K562 (cell line): ENCODE data around the gene DAD1. TPM values are rescaled to one million over a fixed set of nuclear protein-coding genes. Genes with fewer than 3 reads are reported as not detected.

Experiments used
- ATAC-seq: fragments of 200-7000 bp; cut with Tn5 transposase; 3 replicates; pipeline ENCODE4 v1.9.1; 2020; ENCODE audit warnings: moderate library complexity
- BruUV-seq: library from RNA; stranded (reverse); fragments of 400-500 nt; replicated peaks from 2 replicates; lab custom pipeline; 2021; lab: Mats Ljungman, UMichigan
- CTCF ChIA-PET: fragments of 300-600 bp; formaldehyde crosslinking; extraction: SDS; loops from one replicate; lab custom pipeline; 2021; ENCODE audit warnings: low intra/inter-chr PET ratio; lab: Yijun Ruan, JAX
- POLR2A ChIA-PET: fragments of 300-600, 350-650 bp; sonication (Branson Sonifier 250); formaldehyde crosslinking; extraction: SDS; loops from one replicate; lab custom pipeline; 2021; ENCODE audit warnings: antibody characterized with exemption, inconsistent platforms; lab: Yijun Ruan, JAX
- DNase-seq, 4 experiments: peaks; one replicate each; pipeline versions ENCODE4 v3.0.0 to v3.0.0-alpha.2; 2011 to 2018; ENCODE audit warnings: low spot score in 3 of 4, mixed read lengths in 3 of 4; ENCODE audit errors: extremely low read depth in 1 of 4
- FAIRE-seq: peaks from 2 replicates; lab custom pipeline; 2011; peaks lifted over from hg19 to GRCh38; lab: Jason Lieb, UNC
- H2AFZ ChIP-seq: 2 replicates; pipeline ENCODE4 v1.6.0; 2011; ENCODE audit warnings: low read depth, low read length, control low read depth, inconsistent platforms
- H3K27ac ChIP-seq: fragments of 200-600 bp; 3 replicates; pipeline ENCODE4 v1.8.0; 2011; ENCODE audit warnings: low read depth, mild to moderate bottlenecking, control low read depth, inconsistent platforms, low read length, moderate library complexity, mixed read lengths; ENCODE audit errors: extremely low read depth
- H3K27me3 ChIP-seq, 2 experiments: fragments of 300-600 bp in 1 of 2; 2 replicates in 1 of 2; 3 replicates in 1 of 2; pipeline versions ENCODE4 v1.6.0 to v1.8.0; 2011; ENCODE audit warnings: inconsistent platforms in 2 of 2, low read length in 2 of 2, mild to moderate bottlenecking in 1 of 2, mixed read lengths in 1 of 2, moderate library complexity in 1 of 2; ENCODE audit not compliant: control insufficient read depth in 2 of 2, insufficient read depth in 2 of 2
- H3K36me3 ChIP-seq: fragments of 300-600 bp; 3 replicates; pipeline ENCODE4 v1.8.0; 2011; ENCODE audit warnings: mild to moderate bottlenecking, low read length, inconsistent platforms; ENCODE audit not compliant: control insufficient read depth, insufficient read depth
- H3K4me1 ChIP-seq, 2 experiments: fragments of 200-600 bp in 1 of 2; replicated peaks in 1 of 2; 2 replicates in 1 of 2; 3 replicates in 1 of 2; pipeline versions ENCODE4 v1.5.1 to v1.8.0; 2011; ENCODE audit warnings: inconsistent platforms in 2 of 2, low read length in 2 of 2, mild to moderate bottlenecking in 1 of 2, mixed read lengths in 1 of 2, moderate library complexity in 1 of 2; ENCODE audit not compliant: control insufficient read depth in 2 of 2, insufficient read depth in 2 of 2
- H3K4me2 ChIP-seq: 2 replicates; pipeline ENCODE4 v1.6.1; 2011; ENCODE audit warnings: low read length, control low read depth, inconsistent platforms, mixed read lengths; ENCODE audit not compliant: insufficient read depth
- H3K4me3 ChIP-seq: fragments of 200-600 bp; sonication (generic), shearing (Covaris generic); 2 replicates; pipeline ENCODE4 v1.5.1; 2016; ENCODE audit warnings: control low read depth, inconsistent platforms
- H3K79me2 ChIP-seq: fragments of 200-600 bp; 3 replicates; pipeline ENCODE4 v1.8.0; 2011; ENCODE audit warnings: low read length, inconsistent platforms; ENCODE audit not compliant: control insufficient read depth, insufficient read depth
- H3K9ac ChIP-seq, 2 experiments: 2 replicates each; pipeline versions ENCODE4 v1.6.0 to v1.6.1; 2011; ENCODE audit warnings: low read depth in 2 of 2, low read length in 2 of 2, control low read depth in 1 of 2, inconsistent platforms in 1 of 2, mild to moderate bottlenecking in 1 of 2, mixed read lengths in 1 of 2; ENCODE audit not compliant: insufficient read depth in 1 of 2
- H3K9me1 ChIP-seq: one replicate; pipeline ENCODE4 v1.6.0; 2011; ENCODE audit warnings: inconsistent platforms, mild to moderate bottlenecking, low read length, moderate library complexity; ENCODE audit not compliant: control insufficient read depth, insufficient read depth
- H3K9me3 ChIP-seq: replicated peaks from 2 replicates; pipeline ENCODE4 v1.5.1; 2011; ENCODE audit warnings: low read depth, low read length, inconsistent platforms; ENCODE audit not compliant: control insufficient read depth, insufficient read depth
- H4K20me1 ChIP-seq: replicated peaks from 2 replicates; pipeline ENCODE4 v1.6.1; 2011; ENCODE audit warnings: low read length, inconsistent platforms, mixed read lengths; ENCODE audit not compliant: control insufficient read depth, insufficient read depth
- MCM2 ChIP-seq: fragments of 450-650 bp; IDR thresholded peaks from 2 replicates; pipeline ENCODE4 v1.6.1; 2017; ENCODE audit warnings: low read depth, mild to moderate bottlenecking
- WGBS: fragments of 100-300 bp; shearing (Covaris generic); methylation state at CpG from one replicate; pipeline ENCODE4 v1.1.6; 2016; ENCODE audit warnings: low coverage, mixed read lengths; ENCODE audit not compliant: insufficient coverage; ENCODE audit errors: missing lambda C conversion rate; 5-methylcytosine and 5-hydroxymethylcytosine counted together
- in situ Hi-C: fragments of 300-500 bp; cut with MboI; formaldehyde crosslinking; loops from 4 replicates; pipeline ENCODE4 v1.15.0; 2018; ENCODE audit warnings: inconsistent platforms, mixed read lengths
- intact Hi-C: fragments of 100-400 bp; cut with micrococcal nuclease; formaldehyde crosslinking; loops from 2 replicates; pipeline ENCODE4 v1.14.2; 2022
- polyA plus RNA-seq, 8 experiments: library from polyadenylated mRNA; depleted of rRNA in 4 of 8; stranded (reverse) in 5 of 8; unstranded in 3 of 8; fragments of >200 nt; fragmentation: Nextera tagmentation in 2 of 8; fragmentation: Illumina TruSeq in 1 of 8; extraction: Ambion mirVana in 2 of 8; extraction: Trizol in 1 of 8; gene quantifications; 2 replicates each; pipeline versions ENCODE4 v1.2.1 to v1.2.3, GENCODE V29; 2011 to 2014; ENCODE audit warnings: inconsistent platforms in 1 of 8, missing spikeins in 1 of 8
- total RNA-seq, 7 experiments: library from RNA; depleted of rRNA in 6 of 7; stranded (reverse); fragments of >200 nt in 6 of 7; fragmentation: Illumina TruSeq in 2 of 7; extraction: Trizol in 2 of 7; gene quantifications; 2 replicates each; pipeline versions ENCODE4 v1.2.1 to v1.2.3, GENCODE V29; 2011 to 2021; ENCODE audit warnings: low replicate concordance in 1 of 7
- TF ChIP-seq, protein P1 (sequence below): fragments of 450-650 bp; formaldehyde crosslinking; IDR thresholded peaks from 2 replicates; pipeline ENCODE4 v1.4.0; 2022; ENCODE audit warnings: mild to moderate bottlenecking, moderate library complexity
- TF ChIP-seq, protein P2 (sequence below): fragments of 250-450 bp; sonication (Bioruptor Pico); IDR thresholded peaks from 2 replicates; pipeline ENCODE4 v1.4.0; 2020; ENCODE audit warnings: borderline replicate concordance

The DAD1 gene
- total and polyA plus RNA-seq, 9 of the 15 experiments (the other 6 are each of a cell fraction or from before 2014, with no cell fraction given), result 104 to 617 (median 222) TPM

DNA sequence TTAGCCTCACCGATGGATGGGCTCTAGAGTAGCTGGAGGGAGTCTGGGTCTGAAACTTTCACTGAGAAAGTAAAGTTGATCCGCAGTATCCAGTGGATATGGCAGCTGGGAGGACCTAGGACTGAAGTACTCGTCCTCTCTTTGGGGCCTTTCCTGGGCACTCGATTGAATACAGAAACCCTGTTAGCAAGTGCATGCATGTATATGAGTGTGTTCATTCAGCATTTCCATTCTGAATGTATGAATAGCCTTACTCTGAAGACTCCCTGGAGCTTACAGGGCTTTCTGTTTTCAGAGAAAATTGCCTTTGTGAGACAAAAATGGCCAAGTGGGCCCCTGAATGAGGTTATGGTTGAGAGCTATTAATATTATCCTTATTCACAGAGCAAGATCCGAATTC lies 62.8 kb downstream of the DAD1 start:
- H3K9me1 ChIP-seq, result no peaks in the 10 kb centered on the region
- TF ChIP-seq MCM2, result no peak
- TF ChIP-seq, protein P1, sequence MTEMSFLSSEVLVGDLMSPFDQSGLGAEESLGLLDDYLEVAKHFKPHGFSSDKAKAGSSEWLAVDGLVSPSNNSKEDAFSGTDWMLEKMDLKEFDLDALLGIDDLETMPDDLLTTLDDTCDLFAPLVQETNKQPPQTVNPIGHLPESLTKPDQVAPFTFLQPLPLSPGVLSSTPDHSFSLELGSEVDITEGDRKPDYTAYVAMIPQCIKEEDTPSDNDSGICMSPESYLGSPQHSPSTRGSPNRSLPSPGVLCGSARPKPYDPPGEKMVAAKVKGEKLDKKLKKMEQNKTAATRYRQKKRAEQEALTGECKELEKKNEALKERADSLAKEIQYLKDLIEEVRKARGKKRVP (CRISPR knock-in tag), result no peak
- TF ChIP-seq, protein P2, sequence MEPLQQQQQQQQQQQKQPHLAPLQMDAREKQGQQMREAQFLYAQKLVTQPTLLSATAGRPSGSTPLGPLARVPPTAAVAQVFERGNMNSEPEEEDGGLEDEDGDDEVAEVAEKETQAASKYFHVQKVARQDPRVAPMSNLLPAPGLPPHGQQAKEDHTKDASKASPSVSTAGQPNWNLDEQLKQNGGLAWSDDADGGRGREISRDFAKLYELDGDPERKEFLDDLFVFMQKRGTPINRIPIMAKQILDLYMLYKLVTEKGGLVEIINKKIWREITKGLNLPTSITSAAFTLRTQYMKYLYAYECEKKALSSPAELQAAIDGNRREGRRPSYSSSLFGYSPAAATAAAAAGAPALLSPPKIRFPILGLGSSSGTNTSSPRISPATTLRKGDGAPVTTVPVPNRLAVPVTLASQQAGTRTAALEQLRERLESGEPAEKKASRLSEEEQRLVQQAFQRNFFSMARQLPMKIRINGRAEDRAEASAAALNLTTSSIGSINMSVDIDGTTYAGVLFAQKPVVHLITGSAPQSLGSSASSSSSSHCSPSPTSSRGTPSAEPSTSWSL (CRISPR knock-in tag), result no peak
- no peak overlapping the region for H3K9ac ChIP-seq
- no peak overlapping the region for H2AFZ ChIP-seq
- FAIRE-seq (no peak), ATAC-seq (no peak), DNase-seq (no peak)
- H3K9me3 ChIP-seq, result no peaks in the 10 kb centered on the region
- H3K4me3 ChIP-seq, result no peak overlapping the region
- H4K20me1 ChIP-seq, result no peaks in the 10 kb centered on the region
- CTCF ChIA-PET, result no interaction called here
- intact Hi-C loops, result no loop called here
- in situ Hi-C loops, result no loop called here
- no peaks in the 10 kb centered on the region for H3K36me3 ChIP-seq
- H3K27me3 ChIP-seq, result peaks cover 0 to 4% of the 10 kb centered on the region in 2 experiments; a peak in 1 of 5 replicates
- POLR2A ChIA-PET, result no interaction called here
- no peak overlapping the region for H3K4me2 ChIP-seq
- no peaks in the 10 kb centered on the region for H3K79me2 ChIP-seq
- no TSS peak for BruUV-seq
- no peak overlapping the region for H3K27ac ChIP-seq
- 14% methylated on average over 5 of the region's 5 CpGs for WGBS
- H3K4me1 ChIP-seq, result no peaks in the 10 kb centered on the region
